ENCODE results near the gene LMO7. TPM values are rescaled to one million over a fixed set of nuclear protein-coding genes. Genes with fewer than 3 reads are reported as not detected.

LMO7 gene
- total and polyA plus RNA-seq, 2 donors from 2014 or later, result 44.0 to 138 TPM

- peaks cover 0 to 2% (median 0%) of the 10 kb centered on the region in 3 donors for H3K4me1 ChIP-seq (ENCODE audit: control insufficient read depth in 2 of 3, insufficient read depth in 2 of 3, low read depth in 1 of 3, low read length in 3 of 3)
- DNase-seq, result no peak
- H3K36me3 ChIP-seq (ENCODE audit: control insufficient read depth in 2 of 3, insufficient read depth in 3 of 3, low read length in 3 of 3), result peaks cover 0 to 5% (median 0%) of the 10 kb centered on the region in 3 donors
- no peak for TF ChIP-seq CTCF (IDR thresholded peaks at IDR 0.05; ENCODE audit: borderline replicate concordance, extremely low read depth, insufficient read depth)
- intact Hi-C loops (cut with DNase I), result no loop called here
- H3K27me3 ChIP-seq (ENCODE audit: control insufficient read depth, insufficient read depth, low read length), result no peaks in the 10 kb centered on the region
- no peak overlapping the region for H3K27ac ChIP-seq (ENCODE audit: low read depth in 2 of 2, low read length in 2 of 2)
- FAIRE-seq, result no peak
- no peak overlapping the region for H3K9ac ChIP-seq (ENCODE audit: low read length in 3 of 3)
- no peaks in the 10 kb centered on the region for H3K9me3 ChIP-seq (ENCODE audit: control insufficient read depth in 2 of 3, insufficient read depth in 1 of 3, low read length in 3 of 3)
- H3K4me3 ChIP-seq (ENCODE audit: low read length in 3 of 3), result no peak overlapping the region
These were observed 194.7 kb downstream of the LMO7 start for GRCh38 chr13:75830842-75831241.

- H3K9ac ChIP-seq (ENCODE audit: low read length in 3 of 3), result no peak overlapping the region
- H3K9me3 ChIP-seq (ENCODE audit: control insufficient read depth in 2 of 3, insufficient read depth in 1 of 3, low read length in 3 of 3), result no peaks in the 10 kb centered on the region
- DNase-seq (no peak), FAIRE-seq (no peak)
- H3K27me3 ChIP-seq (ENCODE audit: control insufficient read depth, insufficient read depth, low read length), result no peaks in the 10 kb centered on the region
- peaks cover 0 to 2% (median 0%) of the 10 kb centered on the region in 3 donors for H3K4me1 ChIP-seq (ENCODE audit: control insufficient read depth in 2 of 3, insufficient read depth in 2 of 3, low read depth in 1 of 3, low read length in 3 of 3)
- intact Hi-C loops (cut with DNase I), result no loop called here
- TF ChIP-seq CTCF (IDR thresholded peaks at IDR 0.05; ENCODE audit: borderline replicate concordance, extremely low read depth, insufficient read depth), result no peak
- H3K36me3 ChIP-seq (ENCODE audit: control insufficient read depth in 2 of 3, insufficient read depth in 3 of 3, low read length in 3 of 3), result peaks cover 0 to 3% (median 2%) of the 10 kb centered on the region in 3 donors
- no peak overlapping the region for H3K4me3 ChIP-seq (ENCODE audit: low read length in 3 of 3)
- no peak overlapping the region for H3K27ac ChIP-seq (ENCODE audit: low read depth in 2 of 2, low read length in 2 of 2)
These were observed 195.3 kb downstream of the LMO7 start for GRCh38 chr13:75831389-75831788.

GRCh38 chr13:75832812-75833211, 196.7 kb downstream of the LMO7 start:
- H3K27me3 ChIP-seq (ENCODE audit: control insufficient read depth, insufficient read depth, low read length), result no peaks in the 10 kb centered on the region
- H3K4me1 ChIP-seq (ENCODE audit: control insufficient read depth in 2 of 3, insufficient read depth in 2 of 3, low read depth in 1 of 3, low read length in 3 of 3), result peaks cover 0 to under 1% (median 0%) of the 10 kb centered on the region in 3 donors
- intact Hi-C loops (cut with DNase I), result no loop called here
- no peak for DNase-seq
- peaks cover 0 to 16% (median 6%) of the 10 kb centered on the region in 3 donors for H3K36me3 ChIP-seq (ENCODE audit: control insufficient read depth in 2 of 3, insufficient read depth in 3 of 3, low read length in 3 of 3)
- no peak for TF ChIP-seq CTCF (IDR thresholded peaks at IDR 0.05; ENCODE audit: borderline replicate concordance, extremely low read depth, insufficient read depth)
- no peak overlapping the region for H3K27ac ChIP-seq (ENCODE audit: low read depth in 2 of 2, low read length in 2 of 2)
- no peaks in the 10 kb centered on the region for H3K9me3 ChIP-seq (ENCODE audit: control insufficient read depth in 2 of 3, insufficient read depth in 1 of 3, low read length in 3 of 3)
- no peak overlapping the region for H3K4me3 ChIP-seq (ENCODE audit: low read length in 3 of 3)
- no peak for FAIRE-seq
- H3K9ac ChIP-seq (ENCODE audit: low read length in 3 of 3), result no peak overlapping the region

- FAIRE-seq (no peak), DNase-seq (no peak)
- no peaks in the 10 kb centered on the region for H3K4me1 ChIP-seq (ENCODE audit: control insufficient read depth in 2 of 3, insufficient read depth in 2 of 3, low read depth in 1 of 3, low read length in 3 of 3)
- no peak overlapping the region for H3K27ac ChIP-seq (ENCODE audit: low read depth in 2 of 2, low read length in 2 of 2)
- H3K4me3 ChIP-seq (ENCODE audit: low read length in 3 of 3), result no peak overlapping the region
- no peaks in the 10 kb centered on the region for H3K9me3 ChIP-seq (ENCODE audit: control insufficient read depth in 2 of 3, insufficient read depth in 1 of 3, low read length in 3 of 3)
- H3K27me3 ChIP-seq (ENCODE audit: control insufficient read depth, insufficient read depth, low read length), result no peaks in the 10 kb centered on the region
- no peak for TF ChIP-seq CTCF (IDR thresholded peaks at IDR 0.05; ENCODE audit: borderline replicate concordance, extremely low read depth, insufficient read depth)
- H3K36me3 ChIP-seq (ENCODE audit: control insufficient read depth in 2 of 3, insufficient read depth in 3 of 3, low read length in 3 of 3), result peaks cover 0 to 32% (median 15%) of the 10 kb centered on the region in 3 donors
- intact Hi-C loops (cut with DNase I), result no loop called here
- no peak overlapping the region for H3K9ac ChIP-seq (ENCODE audit: low read length in 3 of 3)
These were observed 200.3 kb downstream of the LMO7 start for GRCh38 chr13:75836441-75836840.
